ENCODE results near the gene BRS3.

The BRS3 gene

DNA sequence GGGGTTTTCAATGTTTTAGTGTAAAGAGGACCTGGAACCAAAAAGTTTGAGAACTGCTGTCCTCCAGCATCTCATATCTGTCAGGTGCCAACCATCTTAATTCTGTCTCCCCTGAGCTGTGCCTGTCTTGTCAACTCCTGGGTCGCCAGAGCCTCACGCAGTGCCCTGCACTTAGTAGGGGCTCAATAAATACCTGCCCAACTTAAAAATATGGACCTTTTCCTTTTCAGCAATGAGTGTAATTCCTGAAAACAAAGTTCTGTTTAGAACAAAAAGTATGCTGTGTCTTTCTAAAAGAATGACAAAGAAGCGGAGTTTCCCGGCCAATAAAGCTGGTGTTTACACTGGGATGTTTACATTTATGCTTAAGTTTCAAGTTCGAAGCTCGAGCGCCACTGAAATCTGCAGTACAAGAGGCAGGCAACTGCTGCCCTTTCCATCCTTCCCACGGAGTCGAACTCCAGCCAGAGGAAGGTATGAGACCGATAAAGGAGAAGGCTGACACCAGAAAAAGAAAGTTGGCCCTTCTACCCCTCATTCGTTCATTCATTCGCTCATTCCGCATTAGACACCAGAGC lies 8.5 kb downstream of the BRS3 start:
- DNase-seq (ENCODE audit: low spot score) = peak; percentile 2

DNA sequence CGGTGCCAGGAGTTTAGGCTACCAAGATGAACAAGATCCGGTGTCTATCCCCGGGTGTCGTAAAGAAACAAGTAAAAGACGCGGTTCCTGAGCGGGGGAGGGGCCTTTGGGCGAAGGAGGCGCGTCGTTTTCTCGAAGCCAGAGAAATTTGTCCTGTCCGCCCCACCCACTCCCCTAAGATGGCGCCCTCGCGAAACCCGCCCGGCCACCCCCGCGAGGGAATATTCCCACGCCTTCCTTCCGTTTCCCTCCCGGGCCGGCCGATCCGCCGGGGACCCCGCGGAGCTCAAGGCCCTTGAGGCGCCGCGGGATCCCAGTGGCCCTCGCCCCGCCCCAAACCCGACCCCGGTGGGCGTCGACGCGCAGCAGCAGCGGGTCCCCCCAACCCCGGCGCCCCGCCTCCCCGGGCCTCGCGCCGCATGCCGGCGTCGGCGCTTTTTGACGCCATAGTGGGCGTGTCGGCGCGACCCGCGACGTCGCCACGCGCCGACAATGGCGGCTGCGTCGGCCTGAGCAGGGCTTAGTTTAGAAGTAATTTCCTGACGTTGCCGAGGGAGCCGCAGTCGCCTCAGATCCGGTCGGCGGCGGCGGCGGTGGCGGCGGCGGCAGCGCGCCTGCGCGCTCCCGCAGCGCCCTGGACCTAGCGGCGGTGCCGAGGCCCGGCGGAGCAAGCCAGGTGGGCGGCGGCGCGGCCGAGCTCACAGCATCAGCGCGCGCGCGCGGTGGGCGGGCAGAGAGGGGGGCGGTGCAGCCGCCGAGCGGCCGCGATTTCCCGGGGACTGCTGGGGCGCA lies 9.2 kb downstream of the BRS3 start:
- DNase-seq (ENCODE audit: low spot score) = peak; percentile 83

DNA sequence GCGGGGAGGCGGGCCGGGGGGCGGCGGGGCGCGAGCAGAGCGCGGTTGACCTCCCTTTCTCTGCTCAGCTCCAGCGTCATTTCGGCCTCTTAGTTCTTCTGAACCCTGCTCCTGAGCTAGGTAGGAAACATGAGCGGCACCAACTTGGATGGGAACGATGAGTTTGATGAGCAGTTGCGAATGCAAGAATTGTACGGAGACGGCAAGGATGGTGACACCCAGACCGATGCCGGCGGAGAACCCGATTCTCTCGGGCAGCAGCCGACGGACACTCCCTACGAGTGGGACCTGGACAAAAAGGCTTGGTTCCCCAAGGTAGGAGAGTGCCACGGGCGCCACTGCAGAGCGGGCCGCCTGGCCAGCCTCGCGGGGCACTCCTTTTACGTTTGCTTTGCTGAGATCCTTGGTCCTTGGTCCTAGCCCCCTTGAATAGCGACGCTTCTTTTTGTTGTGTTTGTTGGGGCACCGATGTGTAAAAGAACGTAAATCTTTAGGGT lies 9.9 kb downstream of the BRS3 start, which contains the start of gene HTATSF1:
Gene HTATSF1 (plus strand): TSS at position 37 of the 497 bp plus-strand sequence. CDS start 93 bp downstream, at position 130.
- DNase-seq (ENCODE audit: low spot score) = no peak

DNA sequence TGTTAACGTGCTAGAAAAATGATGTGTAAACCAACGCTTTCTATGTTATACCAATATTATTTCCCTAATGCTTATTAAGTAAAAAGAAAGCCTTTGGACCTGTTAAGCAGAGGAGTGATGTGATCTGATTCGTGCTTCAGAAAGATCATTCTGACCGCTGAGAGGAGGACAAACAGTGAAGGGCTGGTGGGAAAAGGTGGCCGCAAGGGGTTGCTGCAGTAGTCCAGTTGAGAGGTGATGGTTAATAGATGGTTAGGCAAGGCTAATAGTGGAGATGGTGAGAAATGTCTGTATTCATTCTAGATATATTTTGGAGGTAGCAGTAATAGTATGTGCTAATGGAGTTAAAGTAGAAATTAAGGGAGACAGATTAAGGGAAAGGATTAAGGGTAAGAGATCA lies 31.3 kb downstream of the BRS3 start:
- DNase-seq (ENCODE audit: low spot score) = no peak

- no peak for DNase-seq (ENCODE audit: low spot score)
Observed at GRCh38 chrX:136523770-136524169, 36.0 kb downstream of the BRS3 start.

GRCh38 chrX:136525738-136526606 lies 38.2 kb downstream of the BRS3 start:
- DNase-seq (ENCODE audit: low spot score) = no peak

DNA sequence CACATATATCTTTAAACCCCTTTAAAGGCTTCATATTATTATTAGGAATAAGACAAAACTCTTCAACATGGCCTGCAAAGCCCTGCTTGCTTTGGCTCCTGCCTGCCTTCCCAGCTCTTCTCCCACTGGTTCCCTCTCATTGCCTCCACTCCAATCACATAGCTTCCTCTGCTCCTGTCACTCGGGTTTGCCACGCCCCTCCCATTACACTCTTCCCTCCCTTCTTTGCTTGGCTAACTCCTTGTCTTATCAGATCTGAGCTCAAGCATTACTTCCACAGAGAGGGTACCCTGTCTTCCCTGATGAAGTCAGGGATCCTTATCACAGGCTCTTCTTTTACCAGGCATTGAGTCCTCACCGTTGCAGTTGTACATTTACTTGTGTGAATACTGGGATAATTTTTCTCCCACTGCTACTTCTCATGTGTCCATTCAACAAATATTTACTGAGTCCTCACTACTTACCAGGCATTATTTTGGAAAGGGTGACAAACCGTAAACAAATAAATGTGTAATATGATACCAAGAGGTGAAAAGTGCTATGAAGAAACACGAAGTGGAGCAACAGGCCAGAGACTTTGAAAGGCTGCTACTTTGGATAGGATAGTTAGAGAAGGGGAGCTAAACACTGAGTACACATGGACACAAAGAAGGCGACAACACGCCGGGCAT lies 41.0 kb downstream of the BRS3 start:
- DNase-seq (ENCODE audit: low spot score) = no peak

GRCh38 chrX:136529795-136530194 lies 42.0 kb downstream of the BRS3 start:
- DNase-seq (ENCODE audit: low spot score) = no peak

GRCh38 chrX:136531951-136532350 lies 44.2 kb downstream of the BRS3 start, which contains the start of gene VGLL1:
Gene VGLL1 (plus strand): TSS chrX:136532215. CDS start chrX:136536021, 3,806 bp downstream.
- no peak for DNase-seq (ENCODE audit: low spot score)

- no peak for DNase-seq (ENCODE audit: low spot score)
Observed at GRCh38 chrX:136534131-136534530, 46.4 kb downstream of the BRS3 start.

- no peak for DNase-seq (ENCODE audit: low spot score)
Observed at GRCh38 chrX:136538811-136539210, 51.1 kb downstream of the BRS3 start.

DNA sequence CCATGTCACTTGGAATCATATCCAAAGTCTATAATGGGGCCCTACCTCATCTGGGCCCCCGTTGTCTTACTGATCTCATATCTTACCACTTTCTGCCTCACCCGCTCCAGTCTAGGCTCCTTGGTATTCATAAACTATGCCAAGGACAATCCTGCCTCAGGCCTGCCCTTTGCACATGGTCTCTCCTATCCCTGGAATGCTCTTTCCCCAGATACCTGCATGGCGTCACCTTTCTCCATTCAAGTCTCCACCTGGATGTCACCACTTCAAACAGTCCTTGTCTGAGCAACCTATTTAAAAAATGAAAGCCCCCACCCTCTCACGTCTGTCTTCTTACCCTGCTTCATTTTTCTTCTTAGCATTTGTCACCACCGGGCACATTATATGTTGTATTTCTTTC lies 52.5 kb downstream of the BRS3 start:
- no peak for DNase-seq (ENCODE audit: low spot score)

DNA sequence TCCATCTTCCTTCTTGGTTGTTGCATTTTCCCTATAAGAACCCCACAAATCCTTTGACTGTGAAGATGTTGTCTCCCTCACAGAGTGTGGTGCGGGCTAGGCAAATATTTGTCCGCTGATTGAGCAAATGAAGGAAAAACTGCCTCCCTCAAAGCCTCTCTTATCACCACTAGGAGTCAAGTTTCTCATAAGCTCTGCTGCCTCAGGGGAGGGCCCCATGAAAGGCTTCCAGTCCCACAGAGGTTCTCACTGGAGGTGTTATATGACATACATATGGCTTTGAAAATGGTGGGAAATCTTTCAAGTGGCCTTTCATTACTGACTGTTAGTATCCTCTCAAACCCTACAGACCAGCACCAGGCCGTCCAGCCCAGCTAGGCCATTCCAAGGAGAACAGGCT lies 53.5 kb downstream of the BRS3 start:
- DNase-seq (ENCODE audit: low spot score) = no peak

DNA sequence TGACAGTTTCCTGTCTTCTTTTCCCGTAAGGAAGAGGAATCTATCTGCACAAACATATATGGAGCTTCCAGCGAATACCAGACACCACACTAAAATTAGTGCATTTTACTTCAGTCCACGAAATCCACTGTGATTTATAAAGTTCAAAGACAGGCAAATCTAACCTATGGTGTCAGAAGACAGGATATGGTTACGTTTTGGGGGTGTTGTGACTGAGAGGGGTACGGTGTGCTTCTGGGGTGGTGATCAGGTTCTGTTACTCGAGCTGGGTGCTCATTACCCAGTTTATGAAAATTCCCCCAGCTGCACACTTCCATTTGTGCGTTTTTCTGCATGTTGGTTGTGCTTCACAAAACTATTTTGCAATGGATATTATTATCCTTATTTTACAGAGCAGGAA lies 54.5 kb downstream of the BRS3 start:
- no peak for DNase-seq (ENCODE audit: low spot score)
